ENCODE results near the gene PRKCB. TPM values are rescaled to one million over a fixed set of nuclear protein-coding genes. Genes with fewer than 3 reads are reported as not detected.

Gene PRKCB
- total and polyA plus RNA-seq, 7 donors: 0.13 to 1.5 (median 0.83) TPM

- intact Hi-C loops (cut with DNase I): no loop called here
- Histone ChIP-seq H3K4me3 (no peak overlapping the region), H3K9me3 (no peaks in the 10 kb centered on the region), H3K27me3 (ENCODE audit: insufficient read depth in 3 of 3, low read length in 2 of 3) (no peaks in the 10 kb centered on the region), H3K4me1 (no peaks in the 10 kb centered on the region), H3K27ac (no peak overlapping the region), H3K36me3 (ENCODE audit: insufficient read depth in 1 of 2, low read depth in 1 of 2) (no peaks in the 10 kb centered on the region)
- WGBS, 3 donors: 88 to 92% (median 90%) methylated on average over 3 of the region's 3 CpGs
- ATAC-seq: no peak
- TF ChIP-seq CTCF (IDR thresholded peaks at IDR 0.05): no peak
- no peak for DNase-seq
Observed at GRCh38 chr16:24189941-24190340, 354.2 kb downstream of the PRKCB start.

- no peak for TF ChIP-seq CTCF (IDR thresholded peaks at IDR 0.05)
- intact Hi-C loops (cut with DNase I): no loop called here
- H3K27ac ChIP-seq: no peak overlapping the region
- no peaks in the 10 kb centered on the region for H3K36me3 ChIP-seq (ENCODE audit: insufficient read depth in 1 of 2, low read depth in 1 of 2)
- H3K27me3 ChIP-seq (ENCODE audit: insufficient read depth in 3 of 3, low read length in 2 of 3): no peaks in the 10 kb centered on the region
- no peak for DNase-seq
- H3K4me3 ChIP-seq: no peak overlapping the region
- H3K4me1 ChIP-seq: no peaks in the 10 kb centered on the region
- no peak for ATAC-seq
- H3K9me3 ChIP-seq: no peaks in the 10 kb centered on the region
- 65 to 75% (median 66%) methylated on average over 7 of the region's 7 CpGs for WGBS, 3 donors
Observed at GRCh38 chr16:24191876-24192402, 356.2 kb downstream of the PRKCB start.

GRCh38 chr16:24195221-24195620 lies 359.4 kb downstream of the PRKCB start:
- 46 to 58% (median 51%) methylated on average over 2 of the region's 2 CpGs for WGBS, 3 donors
- Histone ChIP-seq H3K9me3 (no peaks in the 10 kb centered on the region), H3K27ac (no peak overlapping the region), H3K4me3 (no peak overlapping the region), H3K27me3 (ENCODE audit: insufficient read depth in 3 of 3, low read length in 2 of 3) (no peaks in the 10 kb centered on the region), H3K4me1 (no peaks in the 10 kb centered on the region), H3K36me3 (ENCODE audit: insufficient read depth in 1 of 2, low read depth in 1 of 2) (no peaks in the 10 kb centered on the region)
- intact Hi-C loops (cut with DNase I): no loop called here
- ATAC-seq: no peak
- TF ChIP-seq CTCF (IDR thresholded peaks at IDR 0.05): no peak
- DNase-seq: no peak

GRCh38 chr16:24198807-24199533 lies 363.2 kb downstream of the PRKCB start:
- intact Hi-C loops (cut with DNase I): no loop called here
- no peaks in the 10 kb centered on the region for H3K27me3 ChIP-seq (ENCODE audit: insufficient read depth in 3 of 3, low read length in 2 of 3)
- H3K27ac ChIP-seq: no peak overlapping the region
- no peak for TF ChIP-seq CTCF (IDR thresholded peaks at IDR 0.05)
- ATAC-seq: no peak
- no peak overlapping the region for H3K4me3 ChIP-seq
- no peaks in the 10 kb centered on the region for H3K4me1 ChIP-seq
- H3K9me3 ChIP-seq: no peaks in the 10 kb centered on the region
- no peaks in the 10 kb centered on the region for H3K36me3 ChIP-seq (ENCODE audit: insufficient read depth in 1 of 2, low read depth in 1 of 2)
- WGBS, 3 donors: 59 to 66% (median 60%) methylated on average over 4 of the region's 4 CpGs
- no peak for DNase-seq

GRCh38 chr16:24203675-24204074 lies 367.9 kb downstream of the PRKCB start:
- no peak for ATAC-seq
- 52 to 55% (median 54%) methylated on average over 4 of the region's 4 CpGs for WGBS, 3 donors

More at GRCh38 chr16:24203675-24204074, 367.9 kb downstream of the PRKCB start:
- Histone ChIP-seq H3K27ac (no peak overlapping the region), H3K36me3 (ENCODE audit: insufficient read depth in 1 of 2, low read depth in 1 of 2) (no peaks in the 10 kb centered on the region), H3K27me3 (ENCODE audit: insufficient read depth in 3 of 3, low read length in 2 of 3) (no peaks in the 10 kb centered on the region), H3K4me3 (no peak overlapping the region), H3K4me1 (no peaks in the 10 kb centered on the region), H3K9me3 (no peaks in the 10 kb centered on the region)
- no peak for TF ChIP-seq CTCF (IDR thresholded peaks at IDR 0.05)
- DNase-seq: no peak
- intact Hi-C loops (cut with DNase I): no loop called here
